PFSK-1 (cell line): Measurements from ENCODE around the gene BAZ1B.

Experiments
- POLR2AphosphoS5 ChIP-seq: IDR thresholded peaks from 2 replicates; pipeline ENCODE4 v1.6.1; 2012; ENCODE audit warnings: low read depth, mild to moderate bottlenecking, control low read depth, low read length, moderate library complexity
- REST ChIP-seq, 2 experiments: IDR thresholded peaks; 2 replicates each; pipeline versions ENCODE4 v1.6.1 to v1.8.0; 2011 to 2012; ENCODE audit warnings: low read depth in 2 of 2, low read length in 2 of 2, control low read depth in 1 of 2, inconsistent platforms in 1 of 2, mild to moderate bottlenecking in 1 of 2, moderate library complexity in 1 of 2; ENCODE audit not compliant: insufficient read depth in 1 of 2
- SIN3A ChIP-seq: IDR thresholded peaks from 2 replicates; pipeline ENCODE4 v1.6.1; 2012; ENCODE audit warnings: mild to moderate bottlenecking, low read length, moderate library complexity, borderline replicate concordance; ENCODE audit not compliant: insufficient read depth
- TAF1 ChIP-seq: IDR thresholded peaks from 2 replicates; pipeline ENCODE4 v1.6.1; 2012; ENCODE audit warnings: low read length, control low read depth, borderline replicate concordance; ENCODE audit not compliant: insufficient read depth

DNA sequence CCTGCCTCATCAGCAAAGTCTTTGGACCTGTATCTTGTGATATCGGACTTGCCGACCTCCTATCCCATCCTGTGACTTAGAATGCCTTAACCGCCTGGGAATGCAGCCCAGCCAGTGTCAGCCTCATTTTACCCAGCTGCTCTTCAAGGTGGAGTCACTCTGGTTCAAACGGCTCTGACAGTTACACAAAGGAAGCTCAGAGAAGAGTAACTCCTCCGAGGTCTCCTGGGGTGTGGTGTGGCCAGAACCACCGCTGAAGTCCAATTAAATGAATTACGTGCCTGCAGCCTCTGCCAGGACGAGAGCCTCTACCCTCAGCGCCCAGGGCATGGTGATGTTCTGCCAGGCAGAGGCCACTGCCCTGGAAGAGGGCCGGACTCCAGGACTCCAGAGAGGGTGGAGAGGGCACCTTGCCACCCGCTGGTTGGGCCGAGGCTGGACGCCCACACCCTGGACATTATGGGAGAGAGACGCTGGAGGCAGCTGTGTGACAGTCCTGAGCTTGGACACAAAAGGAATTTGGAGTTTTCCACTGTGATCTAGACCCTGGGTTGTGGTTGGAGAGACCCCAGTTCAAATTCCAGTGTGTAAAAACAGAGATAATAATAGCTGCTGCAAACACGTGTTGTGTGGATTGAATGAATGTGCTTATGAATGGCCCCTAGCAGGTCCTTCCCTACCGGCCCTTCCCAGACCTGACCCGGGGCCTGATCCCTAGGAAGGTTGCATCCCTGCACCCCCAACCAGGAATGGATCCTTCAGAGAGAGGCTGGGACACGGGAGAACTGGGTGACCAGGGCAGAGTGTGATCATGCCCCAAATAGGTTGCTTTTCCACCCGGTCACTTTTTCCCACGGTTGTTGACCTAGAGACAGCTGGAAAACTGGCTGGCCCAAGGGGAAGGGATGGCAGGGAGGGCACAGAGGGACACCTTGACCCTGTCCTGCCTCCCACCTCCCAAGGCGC, 126.3 kb downstream of the BAZ1B start:
- TF ChIP-seq REST (IDR thresholded peaks at IDR 0.05; ENCODE audit: insufficient read depth in 1 of 2, low read depth in 2 of 2, low read length in 2 of 2) (no peak), TAF1 (no peak), POLR2AphosphoS5 (no peak), SIN3A (no peak)
